ENCODE measurements around the gene COL6A2. TPM values are rescaled to one million over a fixed set of nuclear protein-coding genes. Genes with fewer than 3 reads are reported as not detected.

The COL6A2 gene
- total RNA-seq, 1 experiment from 2014 or later = 15.0 TPM

DNA sequence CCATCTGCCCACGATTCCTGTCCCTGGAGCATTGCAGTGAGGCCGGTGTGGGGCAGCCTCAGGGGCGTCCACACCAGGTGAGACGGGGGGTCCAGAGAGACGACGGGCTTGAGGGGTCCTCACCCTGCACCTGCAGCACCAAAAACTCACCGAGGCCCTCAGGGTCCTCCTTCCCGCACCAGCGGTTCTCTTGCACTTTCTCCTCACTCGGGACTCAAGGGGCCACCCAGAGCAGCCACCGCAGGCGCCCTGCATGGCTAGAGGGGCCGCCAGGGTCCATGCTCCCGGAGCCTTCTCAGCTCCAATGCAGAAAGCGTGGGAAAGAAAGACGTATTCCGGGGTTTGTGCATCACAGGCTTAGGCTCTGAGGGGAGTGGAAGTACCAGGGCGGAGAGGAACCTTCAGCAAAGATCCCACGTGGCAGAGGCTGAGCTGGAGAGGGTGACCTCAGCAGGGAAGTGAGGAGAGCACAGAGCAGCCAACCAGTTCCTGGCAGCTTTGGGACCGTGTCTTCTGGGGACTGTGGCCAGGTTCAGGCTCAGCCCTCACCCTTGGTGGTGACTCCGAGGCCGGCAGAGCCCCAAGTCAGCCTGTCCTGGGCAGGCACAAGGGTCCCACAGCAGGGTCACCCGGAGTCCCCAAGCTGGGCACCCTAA, 19.5 kb upstream of the COL6A2 start:
- intact Hi-C loops (cut with micrococcal nuclease; ENCODE audit: unreplicated experiment) = no loop called here
- Histone ChIP-seq H3K4me3 (ENCODE audit: low read depth, low read length, poor library complexity, severe bottlenecking) (no peak overlapping the region), H3K27ac (ENCODE audit: low read depth, low read length, poor library complexity, severe bottlenecking) (no peak overlapping the region), H3K9me3 (ENCODE audit: low read depth, low read length, poor library complexity, severe bottlenecking) (no peaks in the 10 kb centered on the region), H3K36me3 (ENCODE audit: insufficient read depth, low read length, poor library complexity, severe bottlenecking) (no peaks in the 10 kb centered on the region), H3K4me1 (ENCODE audit: insufficient read depth, low read length, poor library complexity, severe bottlenecking) (peaks cover 6% of the 10 kb centered on the region), H3K27me3 (replicated peaks; ENCODE audit: insufficient read depth, low read depth, low read length, poor library complexity) (no peaks in the 10 kb centered on the region)
- TF ChIP-seq, protein P1, sequence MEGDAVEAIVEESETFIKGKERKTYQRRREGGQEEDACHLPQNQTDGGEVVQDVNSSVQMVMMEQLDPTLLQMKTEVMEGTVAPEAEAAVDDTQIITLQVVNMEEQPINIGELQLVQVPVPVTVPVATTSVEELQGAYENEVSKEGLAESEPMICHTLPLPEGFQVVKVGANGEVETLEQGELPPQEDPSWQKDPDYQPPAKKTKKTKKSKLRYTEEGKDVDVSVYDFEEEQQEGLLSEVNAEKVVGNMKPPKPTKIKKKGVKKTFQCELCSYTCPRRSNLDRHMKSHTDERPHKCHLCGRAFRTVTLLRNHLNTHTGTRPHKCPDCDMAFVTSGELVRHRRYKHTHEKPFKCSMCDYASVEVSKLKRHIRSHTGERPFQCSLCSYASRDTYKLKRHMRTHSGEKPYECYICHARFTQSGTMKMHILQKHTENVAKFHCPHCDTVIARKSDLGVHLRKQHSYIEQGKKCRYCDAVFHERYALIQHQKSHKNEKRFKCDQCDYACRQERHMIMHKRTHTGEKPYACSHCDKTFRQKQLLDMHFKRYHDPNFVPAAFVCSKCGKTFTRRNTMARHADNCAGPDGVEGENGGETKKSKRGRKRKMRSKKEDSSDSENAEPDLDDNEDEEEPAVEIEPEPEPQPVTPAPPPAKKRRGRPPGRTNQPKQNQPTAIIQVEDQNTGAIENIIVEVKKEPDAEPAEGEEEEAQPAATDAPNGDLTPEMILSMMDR (conservative IDR thresholded peaks at IDR 0.05; ENCODE audit: low read depth, low read length) = no peak
- no peak for TF ChIP-seq EZH2 (IDR thresholded peaks at IDR 0.05; ENCODE audit: borderline replicate concordance, low read depth, low read length, poor library complexity, severe bottlenecking)
- BruUV-seq (replicated peaks) = no TSS peak
- POLR2A ChIA-PET (ENCODE audit: low non-redundant PET) = no interaction called here
- CTCF ChIA-PET = no interaction called here
- no peak for DNase-seq (ENCODE audit: low spot score)

DNA sequence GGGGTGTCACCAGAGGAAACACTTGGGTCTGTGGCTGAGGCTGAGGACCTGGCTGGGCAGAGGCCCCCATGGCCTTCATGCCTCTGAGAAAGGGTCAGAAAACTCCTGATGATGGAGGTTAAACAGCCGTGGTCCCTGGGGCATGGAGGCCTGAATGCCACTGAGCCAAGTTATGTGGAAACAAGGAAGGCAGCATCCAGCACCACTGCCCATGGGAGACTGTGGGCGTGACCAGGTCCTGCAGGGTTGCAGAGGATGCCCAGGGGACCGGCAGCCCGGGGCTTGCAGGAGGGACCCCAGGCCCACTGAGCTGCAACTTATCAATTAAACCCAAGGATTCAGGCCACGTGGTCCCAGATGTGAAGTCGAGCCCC, 18.9 kb upstream of the COL6A2 start:
- Histone ChIP-seq H3K4me1 (ENCODE audit: insufficient read depth, low read length, poor library complexity, severe bottlenecking) (peaks cover 6% of the 10 kb centered on the region), H3K9me3 (ENCODE audit: low read depth, low read length, poor library complexity, severe bottlenecking) (no peaks in the 10 kb centered on the region), H3K27ac (ENCODE audit: low read depth, low read length, poor library complexity, severe bottlenecking) (no peak overlapping the region), H3K36me3 (ENCODE audit: insufficient read depth, low read length, poor library complexity, severe bottlenecking) (no peaks in the 10 kb centered on the region), H3K4me3 (ENCODE audit: low read depth, low read length, poor library complexity, severe bottlenecking) (no peak overlapping the region), H3K27me3 (replicated peaks; ENCODE audit: insufficient read depth, low read depth, low read length, poor library complexity) (no peaks in the 10 kb centered on the region)
- DNase-seq (ENCODE audit: low spot score) = no peak
- intact Hi-C loops (cut with micrococcal nuclease; ENCODE audit: unreplicated experiment) = no loop called here
- TF ChIP-seq, protein P1 (conservative IDR thresholded peaks at IDR 0.05; ENCODE audit: low read depth, low read length) = no peak
- TF ChIP-seq EZH2 (IDR thresholded peaks at IDR 0.05; ENCODE audit: borderline replicate concordance, low read depth, low read length, poor library complexity, severe bottlenecking) = no peak
- BruUV-seq (replicated peaks) = no TSS peak
- ChIA-PET POLR2A (ENCODE audit: low non-redundant PET) (no interaction called here), CTCF (no interaction called here)

DNA sequence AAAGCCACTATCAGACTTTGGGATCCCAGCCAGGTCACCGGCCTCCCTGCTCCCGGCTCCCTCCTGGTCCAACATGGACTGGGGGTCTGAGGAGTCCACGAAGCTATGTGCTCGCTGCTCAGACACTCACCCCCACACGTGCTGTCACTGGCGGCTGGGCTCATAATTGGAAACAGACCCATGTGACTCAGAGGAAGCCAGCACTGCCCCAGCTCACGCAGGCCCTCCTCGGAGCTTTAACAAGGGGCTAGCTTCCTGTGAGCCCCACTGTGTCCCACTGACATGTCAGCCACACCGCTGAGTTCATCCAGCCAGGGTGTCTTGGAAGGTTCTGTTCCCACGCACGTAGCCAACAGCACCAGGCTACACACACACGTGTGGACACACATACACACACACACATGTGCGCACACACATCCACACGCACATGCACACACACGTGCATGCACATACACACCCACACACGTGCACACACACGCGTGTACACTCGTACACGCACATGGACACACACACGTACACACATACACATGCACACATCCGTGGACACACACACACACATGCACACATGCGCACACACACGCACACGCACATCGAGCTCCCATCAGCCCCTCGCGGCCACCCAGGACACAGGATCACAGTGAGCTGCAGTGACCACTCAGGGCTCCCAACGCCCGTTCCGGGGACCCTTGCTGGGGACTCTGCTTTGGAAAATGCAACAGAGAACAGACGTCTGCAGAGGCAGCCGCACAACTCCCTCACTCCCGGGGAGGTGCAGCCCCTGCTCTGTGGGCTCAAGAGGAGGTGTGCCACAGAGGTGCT, 18.4 kb upstream of the COL6A2 start:
- Histone ChIP-seq H3K36me3 (ENCODE audit: insufficient read depth, low read length, poor library complexity, severe bottlenecking) (no peaks in the 10 kb centered on the region), H3K27ac (ENCODE audit: low read depth, low read length, poor library complexity, severe bottlenecking) (no peak overlapping the region), H3K4me3 (ENCODE audit: low read depth, low read length, poor library complexity, severe bottlenecking) (no peak overlapping the region), H3K9me3 (ENCODE audit: low read depth, low read length, poor library complexity, severe bottlenecking) (no peaks in the 10 kb centered on the region), H3K27me3 (replicated peaks; ENCODE audit: insufficient read depth, low read depth, low read length, poor library complexity) (no peaks in the 10 kb centered on the region), H3K4me1 (ENCODE audit: insufficient read depth, low read length, poor library complexity, severe bottlenecking) (peaks cover 6% of the 10 kb centered on the region)
- no TSS peak for BruUV-seq (replicated peaks)
- intact Hi-C loops (cut with micrococcal nuclease; ENCODE audit: unreplicated experiment) = no loop called here
- TF ChIP-seq, protein P1 (conservative IDR thresholded peaks at IDR 0.05; ENCODE audit: low read depth, low read length) = no peak
- no peak for TF ChIP-seq EZH2 (IDR thresholded peaks at IDR 0.05; ENCODE audit: borderline replicate concordance, low read depth, low read length, poor library complexity, severe bottlenecking)
- POLR2A ChIA-PET (ENCODE audit: low non-redundant PET) = no interaction called here
- CTCF ChIA-PET = no interaction called here
- peak; percentile 72 for DNase-seq (ENCODE audit: low spot score)
